ENCODE measurements around the gene ANTXR1. TPM values are rescaled to one million over a fixed set of nuclear protein-coding genes. Genes with fewer than 3 reads are reported as not detected.

Gene ANTXR1
- total RNA-seq, 1 experiment from 2014 or later = 37.3 TPM

- no peak overlapping the region for H2BK5ac ChIP-seq (ENCODE audit: insufficient read length, low read length)
- no peak overlapping the region for H3K27ac Mint-ChIP-seq
- DNase-seq = no peak
- H3K4me2 ChIP-seq (ENCODE audit: insufficient read depth, insufficient read length, low read length) = no peak overlapping the region
- no peaks in the 10 kb centered on the region for H3K27me3 ChIP-seq (ENCODE audit: insufficient read depth, low read length)
- no peak overlapping the region for H3K4me3 Mint-ChIP-seq
- no peak overlapping the region for H4K91ac ChIP-seq (ENCODE audit: insufficient read length, low read depth, low read length)
- H2BK12ac ChIP-seq (ENCODE audit: insufficient read length, low read depth, low read length) = no peak overlapping the region
- no peak overlapping the region for H4K5ac ChIP-seq (ENCODE audit: insufficient read length, low read depth, low read length)
- no peaks in the 10 kb centered on the region for H4K20me1 ChIP-seq (ENCODE audit: control insufficient read depth, insufficient read depth, insufficient read length)
- no peak overlapping the region for H3K56ac ChIP-seq (ENCODE audit: insufficient read length, low read depth, low read length)
- H2AK5ac ChIP-seq (ENCODE audit: insufficient read length, low read length) = no peak overlapping the region
- peaks cover 15 to 20% (median 18%) of the 10 kb centered on the region in 3 experiments for H3K36me3 Mint-ChIP-seq (ENCODE audit: insufficient read depth in 1 of 3, low read depth in 3 of 3)
- WGBS (ENCODE audit: extremely low coverage, insufficient read length, low lambda C conversion rate) = no CpG with 5 or more reads among the region's 2 CpGs
- H3K23ac ChIP-seq (ENCODE audit: insufficient read length, low read depth, low read length) = no peak overlapping the region
- no peak overlapping the region for H4K8ac ChIP-seq (replicated peaks; ENCODE audit: insufficient read length, low read depth, low read length)
- H3K27me3 Mint-ChIP-seq (ENCODE audit: low read depth) = no peaks in the 10 kb centered on the region
- H2AFZ ChIP-seq (ENCODE audit: low read length) = no peak overlapping the region
- peaks cover 9% of the 10 kb centered on the region; the same call in 1 of the 2 replicates for H3K4me1 ChIP-seq (ENCODE audit: insufficient read depth, low read length)
- no peaks in the 10 kb centered on the region for H3K23me2 ChIP-seq (ENCODE audit: insufficient read length, low read depth, low read length, poor library complexity, severe bottlenecking)
- no peak overlapping the region for H3K9ac ChIP-seq (ENCODE audit: extremely low read depth, insufficient read length, low read length)
- no peaks in the 10 kb centered on the region for H3K79me1 ChIP-seq (ENCODE audit: insufficient read depth, low read depth, low read length, poor library complexity, severe bottlenecking)
- no peaks in the 10 kb centered on the region for H3K9me3 ChIP-seq (ENCODE audit: control insufficient read depth, low read depth, low read length)
- no peak overlapping the region for H2BK15ac ChIP-seq (ENCODE audit: low read depth, low read length)
- no peaks in the 10 kb centered on the region for H3K79me2 ChIP-seq (ENCODE audit: insufficient read depth, low read length)
- H2BK20ac ChIP-seq (ENCODE audit: low read depth, low read length, poor library complexity, severe bottlenecking) = no peak overlapping the region
- no peak overlapping the region for H3K14ac ChIP-seq (ENCODE audit: insufficient read depth, low read length)
- H3K27ac ChIP-seq (ENCODE audit: insufficient read length, low read depth, low read length) = no peak overlapping the region
- peaks cover 6 to 7% of the 10 kb centered on the region in 2 experiments; a peak in 2 of 4 replicates for H3K4me1 Mint-ChIP-seq
- H2BK120ac ChIP-seq (ENCODE audit: low read depth, low read length, poor library complexity, severe bottlenecking) = no peak overlapping the region
- no peak for TF ChIP-seq CTCF (conservative IDR thresholded peaks at IDR 0.05)
- peaks cover 9 to 12% of the 10 kb centered on the region in 2 experiments for H3K9me3 Mint-ChIP-seq
- H3K18ac ChIP-seq (ENCODE audit: insufficient read length, low read depth, low read length) = no peak overlapping the region
- H3K4ac ChIP-seq (ENCODE audit: low read depth, low read length) = no peak overlapping the region
- H3T11ph ChIP-seq (ENCODE audit: low read length) = no peak overlapping the region
Measured at GRCh38 chr2:69205491-69205890, 192.5 kb downstream of the ANTXR1 start.
